ENCODE results near the gene PIK3R1.

Gene PIK3R1

DNA sequence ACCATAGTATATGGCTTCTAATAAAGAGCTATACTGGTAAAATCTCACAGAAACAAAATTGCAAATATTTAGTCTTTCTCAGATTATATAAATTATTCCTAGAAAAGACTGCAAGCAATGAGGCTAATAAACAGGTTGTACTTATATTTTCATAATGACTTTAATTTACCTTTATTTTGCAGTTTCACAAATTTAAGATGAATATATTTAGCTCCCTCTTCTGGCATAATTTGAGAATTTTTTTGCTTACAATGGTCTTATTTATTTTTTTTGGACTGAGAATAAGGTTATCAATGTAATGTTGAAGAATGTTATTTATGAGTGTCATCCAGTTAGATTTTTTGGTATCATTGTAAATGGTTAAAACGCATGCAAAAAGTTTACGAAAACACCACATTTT lies 56.7 kb downstream of the PIK3R1 start:
- Histone ChIP-seq H4K20me1 (ENCODE audit: insufficient read depth, low read length) (peaks cover 15% of the 10 kb centered on the region; the same call in 1 of the 2 replicates), H3K9me3 (ENCODE audit: insufficient read depth, low read length, severe bottlenecking) (no peaks in the 10 kb centered on the region), H3K79me2 (ENCODE audit: insufficient read depth, low read length) (peaks cover 78% of the 10 kb centered on the region), H3K36me3 (ENCODE audit: insufficient read depth, low read length) (peaks cover 42% of the 10 kb centered on the region), H3K4me1 (ENCODE audit: insufficient read depth, low read length) (peaks cover 48% of the 10 kb centered on the region), H3K27me3 (ENCODE audit: insufficient read depth, low read length, poor library complexity) (no peaks in the 10 kb centered on the region), H3K4me3 (ENCODE audit: low read depth in 1 of 2, low read length in 2 of 2) (no peak overlapping the region), H2AFZ (ENCODE audit: low read depth, low read length) (no peak overlapping the region), H3K9ac (ENCODE audit: low read depth, low read length) (no peak overlapping the region), H3K4me2 (ENCODE audit: insufficient read depth, low read length) (no peak overlapping the region), H3K27ac (ENCODE audit: low read length) (no peak overlapping the region)
- DNase-seq (no peak), ATAC-seq (ENCODE audit: insufficient read depth, low read depth) (no peak)
- TF ChIP-seq EZH2 (IDR thresholded peaks at IDR 0.05; ENCODE audit: borderline replicate concordance, low read depth, low read length, severe bottlenecking), result no peak
- TF ChIP-seq, protein P1, sequence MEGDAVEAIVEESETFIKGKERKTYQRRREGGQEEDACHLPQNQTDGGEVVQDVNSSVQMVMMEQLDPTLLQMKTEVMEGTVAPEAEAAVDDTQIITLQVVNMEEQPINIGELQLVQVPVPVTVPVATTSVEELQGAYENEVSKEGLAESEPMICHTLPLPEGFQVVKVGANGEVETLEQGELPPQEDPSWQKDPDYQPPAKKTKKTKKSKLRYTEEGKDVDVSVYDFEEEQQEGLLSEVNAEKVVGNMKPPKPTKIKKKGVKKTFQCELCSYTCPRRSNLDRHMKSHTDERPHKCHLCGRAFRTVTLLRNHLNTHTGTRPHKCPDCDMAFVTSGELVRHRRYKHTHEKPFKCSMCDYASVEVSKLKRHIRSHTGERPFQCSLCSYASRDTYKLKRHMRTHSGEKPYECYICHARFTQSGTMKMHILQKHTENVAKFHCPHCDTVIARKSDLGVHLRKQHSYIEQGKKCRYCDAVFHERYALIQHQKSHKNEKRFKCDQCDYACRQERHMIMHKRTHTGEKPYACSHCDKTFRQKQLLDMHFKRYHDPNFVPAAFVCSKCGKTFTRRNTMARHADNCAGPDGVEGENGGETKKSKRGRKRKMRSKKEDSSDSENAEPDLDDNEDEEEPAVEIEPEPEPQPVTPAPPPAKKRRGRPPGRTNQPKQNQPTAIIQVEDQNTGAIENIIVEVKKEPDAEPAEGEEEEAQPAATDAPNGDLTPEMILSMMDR (IDR thresholded peaks at IDR 0.05; ENCODE audit: borderline replicate concordance, extremely low read depth, low read length, poor library complexity, severe bottlenecking), result peak; percentile 57

DNA sequence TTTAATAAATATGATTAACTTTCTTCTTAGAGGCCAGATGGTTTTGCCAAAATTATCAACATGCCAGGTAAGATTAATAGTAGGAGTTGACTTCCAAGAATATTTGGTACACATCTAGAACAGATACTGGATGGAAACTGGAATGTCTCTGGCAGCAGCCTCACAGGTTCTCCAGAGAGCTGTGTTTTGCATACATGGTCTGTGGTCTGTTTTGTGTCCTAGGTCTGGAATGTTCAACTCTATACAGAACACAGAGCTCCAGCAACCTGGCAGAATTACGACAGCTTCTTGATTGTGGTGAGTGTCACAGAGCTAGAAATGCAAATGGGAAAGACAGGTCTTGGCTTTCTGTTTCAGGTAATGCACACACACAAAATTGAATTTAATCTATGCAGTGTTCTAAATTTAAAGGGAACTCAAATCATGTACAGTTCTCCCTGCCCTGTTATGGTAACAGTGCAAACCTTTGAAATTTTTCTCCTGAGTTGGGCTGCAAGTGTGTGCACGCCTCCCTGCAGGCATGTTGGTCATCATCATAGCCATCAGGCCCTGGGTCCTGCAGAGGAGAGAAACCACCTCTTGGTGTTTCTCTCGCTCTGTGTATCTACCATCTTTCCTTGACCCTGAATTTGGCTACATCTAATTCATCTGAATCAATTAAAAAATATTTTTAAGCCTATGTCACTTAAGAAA lies 58.3 kb downstream of the PIK3R1 start:
- ATAC-seq (ENCODE audit: insufficient read depth, low read depth) (no peak), DNase-seq (no peak)
- Histone ChIP-seq H3K4me1 (ENCODE audit: insufficient read depth, low read length) (peaks cover 52% of the 10 kb centered on the region), H3K27ac (ENCODE audit: low read length) (0 out of 2 replicates have a peak overlapping the region, but pooled peaks have one; percentile 4), H3K36me3 (ENCODE audit: insufficient read depth, low read length) (peaks cover 51% of the 10 kb centered on the region), H3K4me3 (ENCODE audit: low read depth in 1 of 2, low read length in 2 of 2) (no peak overlapping the region), H3K9me3 (ENCODE audit: insufficient read depth, low read length, severe bottlenecking) (no peaks in the 10 kb centered on the region), H4K20me1 (ENCODE audit: insufficient read depth, low read length) (peaks cover 15% of the 10 kb centered on the region; the same call in 1 of the 2 replicates), H3K27me3 (ENCODE audit: insufficient read depth, low read length, poor library complexity) (no peaks in the 10 kb centered on the region), H2AFZ (ENCODE audit: low read depth, low read length) (no peak overlapping the region), H3K4me2 (ENCODE audit: insufficient read depth, low read length) (no peak overlapping the region), H3K79me2 (ENCODE audit: insufficient read depth, low read length) (peaks cover 73% of the 10 kb centered on the region), H3K9ac (ENCODE audit: low read depth, low read length) (no peak overlapping the region)
- TF ChIP-seq, protein P1 (IDR thresholded peaks at IDR 0.05; ENCODE audit: borderline replicate concordance, extremely low read depth, low read length, poor library complexity, severe bottlenecking), result no peak
- no peak for TF ChIP-seq EZH2 (IDR thresholded peaks at IDR 0.05; ENCODE audit: borderline replicate concordance, low read depth, low read length, severe bottlenecking)

DNA sequence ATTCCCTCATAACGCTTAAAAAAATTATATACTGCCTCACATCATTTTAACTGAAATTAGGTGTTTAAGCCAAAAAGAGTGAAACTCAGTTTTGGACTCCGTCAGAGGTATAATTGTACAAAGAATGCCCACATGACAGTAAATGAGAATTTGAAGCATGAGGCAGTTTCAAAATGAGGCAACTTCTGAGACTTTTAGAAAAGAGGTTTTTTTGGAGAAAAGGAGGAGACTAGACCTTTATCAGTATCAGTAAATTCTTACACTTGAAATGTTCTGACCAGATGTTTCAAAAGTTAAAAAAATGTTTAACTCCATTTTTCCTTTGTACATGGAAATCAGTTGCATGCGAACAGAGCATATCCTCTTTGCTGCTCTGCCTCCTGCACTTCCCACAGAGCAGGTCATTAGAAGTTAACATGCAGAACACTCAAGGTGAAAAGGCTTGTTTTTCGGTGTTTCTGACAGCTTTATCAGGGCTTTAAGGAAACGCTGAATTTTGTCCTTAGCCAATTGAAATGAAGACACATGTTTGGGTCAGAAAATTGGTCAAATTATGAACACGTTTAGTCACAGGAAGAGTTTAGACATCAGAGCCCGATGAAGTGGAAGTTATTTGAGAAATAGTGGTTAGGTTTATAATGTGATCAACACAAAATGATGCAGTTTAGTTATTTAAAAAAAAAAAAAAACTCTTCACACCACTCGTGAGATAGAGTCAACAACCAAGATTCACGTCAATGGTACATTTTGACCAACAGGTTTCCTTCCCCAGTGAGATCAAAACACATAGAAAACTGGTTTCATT lies 59.5 kb downstream of the PIK3R1 start:
- H4K20me1 ChIP-seq (ENCODE audit: insufficient read depth, low read length), result peaks cover 15% of the 10 kb centered on the region; the same call in 1 of the 2 replicates
- peaks cover 62% of the 10 kb centered on the region for H3K79me2 ChIP-seq (ENCODE audit: insufficient read depth, low read length)
- DNase-seq (no peak), ATAC-seq (ENCODE audit: insufficient read depth, low read depth) (no peak)
- no peaks in the 10 kb centered on the region for H3K27me3 ChIP-seq (ENCODE audit: insufficient read depth, low read length, poor library complexity)
- TF ChIP-seq, protein P1 (IDR thresholded peaks at IDR 0.05; ENCODE audit: borderline replicate concordance, extremely low read depth, low read length, poor library complexity, severe bottlenecking), result no peak
- TF ChIP-seq EZH2 (IDR thresholded peaks at IDR 0.05; ENCODE audit: borderline replicate concordance, low read depth, low read length, severe bottlenecking), result no peak
- no peak overlapping the region for H3K9ac ChIP-seq (ENCODE audit: low read depth, low read length)
- peaks cover 54% of the 10 kb centered on the region for H3K36me3 ChIP-seq (ENCODE audit: insufficient read depth, low read length)
- no peak overlapping the region for H3K4me3 ChIP-seq (ENCODE audit: low read depth in 1 of 2, low read length in 2 of 2)
- no peak overlapping the region for H2AFZ ChIP-seq (ENCODE audit: low read depth, low read length)
- H3K9me3 ChIP-seq (ENCODE audit: insufficient read depth, low read length, severe bottlenecking), result no peaks in the 10 kb centered on the region
- H3K4me2 ChIP-seq (ENCODE audit: insufficient read depth, low read length), result no peak overlapping the region
- H3K27ac ChIP-seq (ENCODE audit: low read length), result peak overlapping the region; percentile 31; the same call in 1 of the 2 replicates
- H3K4me1 ChIP-seq (ENCODE audit: insufficient read depth, low read length), result peaks cover 52% of the 10 kb centered on the region
